ENCODE measurements around the gene BCAS3. TPM values are rescaled to one million over a fixed set of nuclear protein-coding genes. Genes with fewer than 3 reads are reported as not detected.
"Not testable (repeated sequence)": the region's sequence is repeated elsewhere in the genome, so short reads cannot be mapped to it uniquely, and the experiment has no call there.

BCAS3 gene
- total RNA-seq, 3 donors from 2014 or later, result 3.6 to 4.2 (median 4.1) TPM

- no peaks in the 10 kb centered on the region for H3K27me3 Mint-ChIP-seq (ENCODE audit: low read depth)
- DNase-seq (no peak), ATAC-seq (no peak)
- H3K4me1 Mint-ChIP-seq (ENCODE audit: low read depth), result no peaks in the 10 kb centered on the region
- H3K36me3 Mint-ChIP-seq (ENCODE audit: insufficient read depth), result no peaks in the 10 kb centered on the region
- no peak overlapping the region for H3K4me3 Mint-ChIP-seq
- H3K9me3 Mint-ChIP-seq, result no peaks in the 10 kb centered on the region
Observed at GRCh38 chr17:61345825-61346666, 668.4 kb downstream of the BCAS3 start.

GRCh38 chr17:61349350-61349749 lies 671.7 kb downstream of the BCAS3 start:
- H3K4me3 Mint-ChIP-seq, result no peak overlapping the region
- ATAC-seq (no peak), DNase-seq (no peak)
- no peaks in the 10 kb centered on the region for H3K36me3 Mint-ChIP-seq (ENCODE audit: insufficient read depth)
- H3K27me3 Mint-ChIP-seq (ENCODE audit: low read depth), result no peaks in the 10 kb centered on the region
- H3K4me1 Mint-ChIP-seq (ENCODE audit: low read depth), result no peaks in the 10 kb centered on the region
- no peaks in the 10 kb centered on the region for H3K9me3 Mint-ChIP-seq

GRCh38 chr17:61351745-61352407 lies 674.2 kb downstream of the BCAS3 start:
- Mint-ChIP-seq H3K4me3 (no peak overlapping the region), H3K36me3 (ENCODE audit: insufficient read depth) (no peaks in the 10 kb centered on the region), H3K9me3 (no peaks in the 10 kb centered on the region), H3K4me1 (ENCODE audit: low read depth) (no peaks in the 10 kb centered on the region), H3K27me3 (ENCODE audit: low read depth) (no peaks in the 10 kb centered on the region)
- ATAC-seq (no peak), DNase-seq (no peak)

DNA sequence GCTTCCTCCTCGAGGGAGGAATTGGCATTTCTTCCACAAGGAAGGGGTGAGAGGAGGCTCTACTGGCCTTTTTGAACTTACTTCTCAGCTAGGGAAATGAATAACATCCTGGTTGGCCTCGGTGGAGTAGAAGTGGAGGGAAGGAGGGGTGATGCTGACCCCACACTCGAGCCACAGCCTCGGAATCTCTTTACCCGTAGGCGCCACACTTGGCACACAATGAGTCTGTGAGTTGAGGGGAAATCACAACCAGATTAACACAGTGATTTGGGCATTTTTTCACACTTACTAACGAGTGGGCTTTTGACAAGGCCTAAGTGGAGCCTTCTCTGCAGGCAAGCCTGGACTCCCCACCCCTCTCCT lies 674.7 kb downstream of the BCAS3 start:
- Mint-ChIP-seq H3K9me3 (no peaks in the 10 kb centered on the region), H3K4me3 (no peak overlapping the region), H3K4me1 (ENCODE audit: low read depth) (no peaks in the 10 kb centered on the region), H3K27me3 (ENCODE audit: low read depth) (no peaks in the 10 kb centered on the region), H3K36me3 (ENCODE audit: insufficient read depth) (no peaks in the 10 kb centered on the region)
- no peak for ATAC-seq
- DNase-seq, result no peak

DNA sequence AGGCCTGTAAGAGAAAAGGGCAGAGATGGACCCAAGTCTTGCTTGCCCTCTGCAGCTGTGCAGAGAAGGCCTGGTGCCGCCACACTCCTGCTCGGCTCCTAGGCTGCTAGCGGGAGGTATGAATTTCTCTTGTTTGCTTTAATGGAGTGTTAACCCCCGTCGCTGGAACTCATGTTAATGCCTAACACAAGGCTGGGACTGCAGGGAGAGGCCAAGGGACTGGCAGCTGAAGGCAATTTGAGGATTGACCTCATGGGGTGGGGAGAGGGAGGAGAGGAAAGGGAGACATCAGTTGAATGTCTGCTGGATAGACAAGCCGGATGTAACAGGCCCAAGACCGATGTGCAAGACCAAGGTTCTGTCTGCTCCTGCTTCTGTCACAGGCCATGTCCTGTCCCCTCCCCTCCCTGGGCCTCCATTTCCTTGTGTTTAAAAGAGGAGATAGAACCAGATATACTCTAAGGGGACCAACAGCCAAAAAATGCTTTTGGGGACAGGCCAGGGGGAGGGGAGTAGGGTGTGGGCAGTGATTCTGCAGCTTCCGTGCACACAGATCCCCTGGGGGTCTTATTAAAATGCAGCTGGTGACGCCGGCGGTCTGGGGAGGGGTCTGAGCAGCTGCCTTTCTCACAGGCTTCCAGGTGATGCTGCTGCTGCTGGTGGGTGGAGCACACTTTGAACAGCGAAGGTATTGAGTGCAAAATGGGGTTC lies 675.3 kb downstream of the BCAS3 start:
- Mint-ChIP-seq H3K4me1 (ENCODE audit: low read depth) (no peaks in the 10 kb centered on the region), H3K36me3 (ENCODE audit: insufficient read depth) (no peaks in the 10 kb centered on the region), H3K4me3 (no peak overlapping the region), H3K27me3 (ENCODE audit: low read depth) (no peaks in the 10 kb centered on the region), H3K9me3 (no peaks in the 10 kb centered on the region)
- DNase-seq (no peak), ATAC-seq (no peak)

DNA sequence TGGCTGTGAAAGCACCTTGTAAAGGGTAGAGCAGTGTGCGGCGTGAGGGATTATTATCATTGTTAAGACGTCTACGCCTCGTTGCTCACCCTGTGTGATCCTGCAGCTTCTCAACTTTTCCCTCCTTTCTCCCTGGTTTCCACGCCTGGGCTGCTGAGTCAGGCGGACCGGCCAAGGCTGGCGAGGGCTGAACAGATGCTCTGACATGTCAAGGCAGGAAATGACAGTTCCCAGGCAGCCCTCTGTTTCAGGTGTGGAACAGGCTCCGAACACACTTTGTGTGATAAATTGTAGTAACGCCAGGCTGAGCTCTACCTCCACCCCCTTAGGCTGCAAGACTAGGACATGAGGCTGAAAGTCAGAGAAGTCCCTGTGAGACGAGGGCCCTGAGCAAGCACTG lies 676.0 kb downstream of the BCAS3 start:
- no peaks in the 10 kb centered on the region for H3K9me3 Mint-ChIP-seq
- no peaks in the 10 kb centered on the region for H3K36me3 Mint-ChIP-seq (ENCODE audit: insufficient read depth)
- DNase-seq (no peak), ATAC-seq (no peak)
- no peak overlapping the region for H3K4me3 Mint-ChIP-seq
- no peaks in the 10 kb centered on the region for H3K27me3 Mint-ChIP-seq (ENCODE audit: low read depth)
- no peaks in the 10 kb centered on the region for H3K4me1 Mint-ChIP-seq (ENCODE audit: low read depth)

DNA sequence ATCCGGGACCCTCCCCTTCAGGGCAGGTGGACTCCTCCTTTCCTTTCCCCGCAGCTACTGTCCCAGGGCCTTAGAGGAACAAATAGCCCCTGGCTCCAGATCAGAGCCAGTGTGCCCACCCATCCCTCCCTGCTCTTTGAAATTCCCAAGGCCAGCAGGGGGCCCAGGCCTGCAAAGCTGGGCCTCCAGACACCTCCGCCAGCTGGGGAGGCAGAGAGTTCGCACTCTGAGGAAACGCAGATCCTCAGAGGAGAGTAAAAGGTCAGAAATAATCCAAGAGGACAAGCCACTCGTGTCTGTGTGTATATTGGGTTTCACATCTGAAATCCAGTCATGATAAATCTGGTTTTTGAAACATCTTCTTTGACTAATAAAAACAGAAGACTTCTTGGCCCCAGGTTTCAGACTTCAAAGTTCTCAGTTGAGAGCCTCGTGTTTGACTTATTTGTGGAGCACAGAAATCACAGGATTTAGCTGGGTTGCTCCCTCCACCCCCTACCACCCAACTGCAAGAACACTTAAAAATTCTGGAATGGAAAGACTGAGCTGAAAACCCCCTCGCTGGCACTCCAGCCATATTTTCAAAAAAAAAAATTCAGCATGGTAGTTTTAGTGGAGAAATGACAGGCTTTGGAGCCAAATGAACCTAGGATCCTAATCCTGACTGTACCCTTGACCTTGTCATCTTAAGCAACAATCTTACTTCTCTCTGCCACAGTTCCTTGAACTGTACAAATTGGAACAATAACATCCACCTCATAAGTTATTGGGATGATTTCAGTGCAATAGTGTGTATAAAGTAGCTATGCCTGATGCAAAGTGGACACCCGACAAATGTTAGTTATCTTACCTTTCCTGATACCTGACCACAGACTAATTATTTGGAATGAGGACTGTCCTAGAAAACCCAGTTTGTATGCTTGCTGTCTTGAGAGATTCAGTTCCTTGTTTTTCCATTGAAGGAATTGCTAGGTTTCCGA lies 677.5 kb downstream of the BCAS3 start:
- Mint-ChIP-seq H3K9me3 (no peaks in the 10 kb centered on the region), H3K36me3 (ENCODE audit: insufficient read depth) (no peaks in the 10 kb centered on the region), H3K27me3 (ENCODE audit: low read depth) (no peaks in the 10 kb centered on the region), H3K4me3 (no peak overlapping the region), H3K4me1 (ENCODE audit: low read depth) (no peaks in the 10 kb centered on the region)
- DNase-seq (no peak), ATAC-seq (no peak)

GRCh38 chr17:61357061-61357460 lies 679.4 kb downstream of the BCAS3 start:
- H3K4me1 Mint-ChIP-seq (ENCODE audit: low read depth); H3K9me3 Mint-ChIP-seq; DNase-seq; ATAC-seq; H3K36me3 Mint-ChIP-seq (ENCODE audit: insufficient read depth); H3K27me3 Mint-ChIP-seq (ENCODE audit: low read depth); H3K4me3 Mint-ChIP-seq: not testable (repeated sequence)

- not testable (repeated sequence) for H3K4me3 Mint-ChIP-seq; ATAC-seq; H3K9me3 Mint-ChIP-seq; H3K27me3 Mint-ChIP-seq (ENCODE audit: low read depth); H3K4me1 Mint-ChIP-seq (ENCODE audit: low read depth); DNase-seq; H3K36me3 Mint-ChIP-seq (ENCODE audit: insufficient read depth)
Observed at GRCh38 chr17:61359513-61359912, 681.9 kb downstream of the BCAS3 start.

- H3K4me3 Mint-ChIP-seq, result no peak overlapping the region
- H3K9me3 Mint-ChIP-seq, result no peaks in the 10 kb centered on the region
- H3K27me3 Mint-ChIP-seq (ENCODE audit: low read depth), result no peaks in the 10 kb centered on the region
- no peak for DNase-seq
- ATAC-seq, result no peak
- no peaks in the 10 kb centered on the region for H3K36me3 Mint-ChIP-seq (ENCODE audit: insufficient read depth)
- H3K4me1 Mint-ChIP-seq (ENCODE audit: low read depth), result no peaks in the 10 kb centered on the region
Observed at GRCh38 chr17:61360318-61360943, 682.8 kb downstream of the BCAS3 start.

- Mint-ChIP-seq H3K27me3 (ENCODE audit: low read depth) (no peaks in the 10 kb centered on the region), H3K4me1 (ENCODE audit: low read depth) (no peaks in the 10 kb centered on the region), H3K4me3 (no peak overlapping the region), H3K36me3 (ENCODE audit: insufficient read depth) (no peaks in the 10 kb centered on the region), H3K9me3 (no peaks in the 10 kb centered on the region)
- ATAC-seq (no peak), DNase-seq (no peak)
Observed at GRCh38 chr17:61361084-61361483, 683.4 kb downstream of the BCAS3 start.

DNA sequence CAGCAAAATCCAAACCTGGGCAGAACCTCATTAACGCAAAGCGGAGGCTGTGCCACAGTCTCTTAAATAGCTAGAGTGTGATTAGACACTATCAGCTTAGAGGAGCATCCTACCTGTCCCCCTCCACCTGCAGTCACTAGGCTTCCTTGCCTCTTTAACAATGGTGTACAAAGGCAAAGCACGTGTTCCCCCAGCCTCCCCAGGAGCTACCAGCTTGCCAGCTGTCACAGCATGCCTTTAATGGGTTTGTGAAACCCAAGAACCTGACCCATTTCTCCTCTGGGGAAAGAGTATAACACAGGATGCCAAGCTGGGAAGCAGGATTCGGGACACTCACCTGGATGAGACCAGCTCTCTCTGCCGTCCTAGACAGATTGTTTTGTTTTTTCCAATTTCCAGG lies 684.7 kb downstream of the BCAS3 start:
- Mint-ChIP-seq H3K36me3 (ENCODE audit: insufficient read depth) (no peaks in the 10 kb centered on the region), H3K4me1 (ENCODE audit: low read depth) (no peaks in the 10 kb centered on the region), H3K27me3 (ENCODE audit: low read depth) (no peaks in the 10 kb centered on the region), H3K9me3 (no peaks in the 10 kb centered on the region), H3K4me3 (no peak overlapping the region)
- no peak for DNase-seq
- no peak for ATAC-seq

- Mint-ChIP-seq H3K36me3 (ENCODE audit: insufficient read depth) (no peaks in the 10 kb centered on the region), H3K4me1 (ENCODE audit: low read depth) (no peaks in the 10 kb centered on the region), H3K4me3 (no peak overlapping the region), H3K9me3 (no peaks in the 10 kb centered on the region), H3K27me3 (ENCODE audit: low read depth) (no peaks in the 10 kb centered on the region)
- DNase-seq (no peak), ATAC-seq (no peak)
Observed at GRCh38 chr17:61362852-61363600, 685.4 kb downstream of the BCAS3 start.
